ENCODE measurements around the gene GATA2. TPM values are rescaled to one million over a fixed set of nuclear protein-coding genes. Genes with fewer than 3 reads are reported as not detected.
A peak's percentile ranks its signal among the peaks of the same experiment; 100 is the strongest.

GATA2 gene
- total RNA-seq, 2 donors from 2014 or later = 181 to 275 TPM

GRCh38 chr3:128432971-128433836, 59.8 kb downstream of the GATA2 start:
- Histone ChIP-seq H3K4me1 (replicated peaks) (peaks cover 4% of the 10 kb centered on the region), H3K4me3 (peak overlapping the region; percentile 36 to 44), H3K27me3 (replicated peaks; ENCODE audit: insufficient read depth) (no peaks in the 10 kb centered on the region), H3K36me3 (no peaks in the 10 kb centered on the region), H3K27ac (peak overlapping the region; percentile 61 to 72), H3K9me3 (no peaks in the 10 kb centered on the region)
- WGBS = 30% methylated on average over 28 of the region's 53 CpGs
- TF ChIP-seq CTCF (IDR thresholded peaks at IDR 0.05) (peak in 1 of 4 experiments; percentile 10), POLR2A (IDR thresholded peaks at IDR 0.05) (no peak)
- no peak for DNase-seq (ENCODE audit: low spot score)
- intact Hi-C loops (cut with DNase I) = no loop called here

- Histone ChIP-seq H3K27me3 (replicated peaks; ENCODE audit: insufficient read depth) (no peaks in the 10 kb centered on the region), H3K27ac (peak overlapping the region; percentile 61 to 72), H3K36me3 (no peaks in the 10 kb centered on the region), H3K4me1 (replicated peaks) (peaks cover 4% of the 10 kb centered on the region), H3K9me3 (no peaks in the 10 kb centered on the region), H3K4me3 (peak overlapping the region; percentile 36 to 44)
- intact Hi-C loops (cut with DNase I) = no loop called here
- peak; percentile 54 for DNase-seq (ENCODE audit: low spot score)
- TF ChIP-seq POLR2A (IDR thresholded peaks at IDR 0.05) (no peak), CTCF (IDR thresholded peaks at IDR 0.05) (no peak), POLR2AphosphoS5 (IDR thresholded peaks at IDR 0.05) (no peak)
- WGBS = 23% methylated on average over 26 of the region's 43 CpGs
These were observed 60.6 kb downstream of the GATA2 start for GRCh38 chr3:128432301-128432970.

- intact Hi-C loops (cut with DNase I) = no loop called here
- Histone ChIP-seq H3K4me3 (peak overlapping the region; percentile 36 to 44), H3K27me3 (replicated peaks; ENCODE audit: insufficient read depth) (no peaks in the 10 kb centered on the region), H3K36me3 (no peaks in the 10 kb centered on the region), H3K4me1 (replicated peaks) (peaks cover 4% of the 10 kb centered on the region), H3K27ac (peak overlapping the region; percentile 61 to 72), H3K9me3 (no peaks in the 10 kb centered on the region)
- DNase-seq (ENCODE audit: low spot score) = no peak
- no peak for TF ChIP-seq POLR2AphosphoS5 (IDR thresholded peaks at IDR 0.05)
- no peak for TF ChIP-seq CTCF (IDR thresholded peaks at IDR 0.05)
- no peak for TF ChIP-seq POLR2A (IDR thresholded peaks at IDR 0.05)
- 83% methylated on average over 13 of the region's 13 CpGs for WGBS
These were observed 61.1 kb downstream of the GATA2 start for GRCh38 chr3:128431803-128432300.

GRCh38 chr3:128430731-128431130, 62.3 kb downstream of the GATA2 start:
- intact Hi-C loops (cut with DNase I) = no loop called here
- H3K36me3 ChIP-seq = no peaks in the 10 kb centered on the region
- H3K27me3 ChIP-seq (replicated peaks; ENCODE audit: insufficient read depth) = no peaks in the 10 kb centered on the region
- no peak overlapping the region for H3K4me3 ChIP-seq
- no peak for DNase-seq (ENCODE audit: low spot score)
- WGBS = 88% methylated on average over 8 of the region's 8 CpGs
- no peak for TF ChIP-seq POLR2AphosphoS5 (IDR thresholded peaks at IDR 0.05)
- TF ChIP-seq CTCF (IDR thresholded peaks at IDR 0.05) = no peak
- no peak for TF ChIP-seq POLR2A (IDR thresholded peaks at IDR 0.05)
- H3K27ac ChIP-seq = no peak overlapping the region
- H3K4me1 ChIP-seq (replicated peaks) = peaks cover 4% of the 10 kb centered on the region
- no peaks in the 10 kb centered on the region for H3K9me3 ChIP-seq

All from prostate gland (tissue), 2 donors.